A673 (cell line): ENCODE data around the gene SH3RF3.

ENCODE experiments used
- CTCF ChIP-seq: fragments of 300-800, 200-600 bp; sonication (generic); conservative IDR thresholded peaks from 2 replicates; pipeline ENCODE4 v1.5.1; 2017; ENCODE audit warnings: low read depth, mild to moderate bottlenecking, antibody characterized with exemption, low read length, moderate library complexity, mixed read lengths
- EZH2 ChIP-seq: fragments of 200-600 bp; sonication (generic); IDR thresholded peaks from 2 replicates; pipeline ENCODE4 v1.6.1; 2017; ENCODE audit warnings: borderline replicate concordance, low read depth, mild to moderate bottlenecking, mixed read lengths, antibody characterized with exemption, low read length; ENCODE audit not compliant: poor library complexity, severe bottlenecking

DNA sequence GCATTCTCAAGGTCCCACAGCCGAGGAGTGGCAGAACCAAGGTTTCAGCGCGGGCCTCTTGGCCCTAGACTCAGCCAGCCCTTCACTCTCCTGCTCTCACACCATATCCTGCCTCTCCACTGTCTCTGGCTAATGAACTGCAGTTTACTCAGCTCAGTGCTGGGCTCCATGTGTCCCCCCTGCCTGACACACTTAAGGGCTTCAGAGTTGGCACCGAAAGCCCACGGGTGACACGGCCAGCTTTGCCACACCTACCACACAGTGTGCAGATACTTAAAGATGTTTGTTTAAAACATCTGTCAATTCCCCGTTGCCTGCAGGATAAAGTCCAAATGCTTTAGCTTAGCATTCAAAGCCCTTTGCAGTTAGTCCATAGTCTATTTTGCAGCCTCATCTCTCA, 243.6 kb downstream of the SH3RF3 start:
- TF ChIP-seq CTCF (no peak), EZH2 (no peak)
